HG03196 (cell line): ENCODE results near the gene SLC35E3.
"Not testable (repeated sequence)": the region's sequence is repeated elsewhere in the genome, so short reads cannot be mapped to it uniquely, and the experiment has no call there.

Experiments
- ATAC-seq: cut with Tn5 transposase; IDR thresholded peaks from one replicate; pipeline ENCODE4 v1.9.1; 2021; ENCODE audit not compliant: unreplicated experiment

Gene SLC35E3

DNA sequence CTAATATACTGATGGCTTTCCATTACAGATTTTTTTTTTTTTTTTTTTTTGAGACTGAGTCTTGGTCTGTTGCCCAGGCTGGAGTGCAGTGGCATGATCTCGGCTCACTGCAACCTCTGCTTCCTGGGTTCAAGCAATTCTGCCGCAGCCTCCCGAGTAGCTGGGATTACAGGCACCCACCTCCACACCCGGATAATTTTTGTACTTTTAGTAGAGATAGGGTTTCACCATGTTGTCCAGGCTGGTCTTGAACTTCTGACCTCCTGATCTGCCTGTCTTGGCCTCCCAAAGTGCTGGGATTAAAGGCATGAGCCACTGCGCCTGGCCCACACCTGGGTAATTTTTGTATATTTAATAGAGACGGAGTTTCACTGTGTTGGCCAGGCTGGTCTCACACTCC lies 65.6 kb downstream of the SLC35E3 start:
- not testable (repeated sequence) for ATAC-seq

DNA sequence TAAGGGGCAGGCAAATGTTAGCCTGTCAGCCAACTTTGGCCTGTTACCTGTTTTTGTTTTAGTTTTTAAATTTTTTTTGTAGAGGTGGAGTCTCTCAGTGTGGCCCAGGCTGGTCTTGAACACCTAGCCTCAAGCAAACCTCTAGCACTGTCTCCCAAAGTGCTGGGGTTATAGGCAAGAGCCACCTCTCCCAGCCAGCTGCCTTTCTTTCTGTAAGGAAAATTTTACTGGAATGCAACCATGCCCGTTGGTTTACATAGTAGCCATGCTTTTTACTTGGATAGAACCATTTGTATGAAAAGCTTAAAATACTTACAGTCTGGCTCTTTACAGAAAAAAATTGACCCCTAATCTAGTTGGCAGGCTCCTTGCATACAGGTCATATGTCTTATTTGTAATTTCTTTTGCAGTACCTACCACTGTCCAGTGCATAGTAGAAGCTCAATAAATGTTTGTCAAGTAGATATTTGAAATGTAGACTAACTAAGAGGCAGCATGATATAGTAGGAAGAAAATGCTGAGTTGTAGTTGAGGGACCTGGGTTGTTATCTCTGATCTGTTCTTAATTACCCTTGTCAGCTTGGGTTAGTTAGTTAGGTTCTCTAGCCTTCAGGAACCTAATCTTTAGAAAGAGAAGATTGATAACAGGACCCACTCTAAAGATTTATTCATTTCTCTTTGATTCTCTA lies 66.7 kb downstream of the SLC35E3 start:
- no peak for ATAC-seq

DNA sequence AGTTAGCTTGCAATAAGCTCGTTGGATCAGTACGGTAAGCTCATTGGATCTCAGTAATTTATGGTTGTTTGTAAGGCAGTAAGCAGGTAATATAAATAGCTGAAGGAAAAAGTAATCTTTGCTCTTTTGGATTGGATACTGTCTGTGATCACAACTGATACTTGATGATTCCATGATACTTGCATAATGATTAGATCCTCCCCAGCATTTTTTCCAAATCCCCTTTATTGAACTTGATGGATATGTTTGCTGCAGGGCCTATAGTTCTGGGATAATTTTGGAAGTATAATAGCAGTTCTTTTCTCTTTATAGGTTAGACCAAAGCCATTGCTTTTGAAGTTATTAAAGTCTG lies 67.2 kb downstream of the SLC35E3 start:
- ATAC-seq, result no peak

DNA sequence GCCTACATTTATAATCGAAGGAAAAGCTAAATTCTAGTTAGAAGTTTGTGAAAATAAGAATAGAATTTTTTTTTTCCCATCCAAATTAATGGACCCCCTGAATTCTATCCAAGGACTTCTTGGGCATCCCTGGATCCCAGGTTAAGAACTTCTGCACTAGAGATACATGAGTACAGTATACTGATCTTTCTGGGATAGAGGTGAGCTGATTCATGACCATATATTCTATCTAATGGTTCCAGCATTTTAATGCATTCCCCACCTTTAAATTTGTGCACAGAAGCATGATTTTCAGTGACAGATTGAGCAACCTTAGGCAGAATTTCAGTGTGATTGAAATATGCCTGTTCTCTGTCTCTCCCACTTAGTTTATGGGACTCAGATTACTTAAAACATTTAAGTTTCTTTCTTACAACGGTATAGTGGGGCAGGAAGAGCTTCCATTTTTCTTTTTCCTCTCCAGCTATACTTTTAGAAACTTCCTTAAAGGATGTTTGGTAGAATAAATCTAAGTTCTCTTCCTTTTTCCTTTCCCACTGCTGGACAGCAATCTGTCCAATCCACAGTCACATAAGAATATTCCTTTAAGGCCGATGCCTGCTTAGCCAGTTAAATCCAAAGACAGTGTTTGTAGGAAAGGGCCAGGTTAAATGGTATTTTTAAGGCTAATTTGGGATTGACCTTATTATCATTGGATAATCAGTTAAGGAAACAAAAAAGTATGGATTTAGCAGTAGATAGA lies 68.7 kb downstream of the SLC35E3 start:
- no peak for ATAC-seq

GRCh38 chr12:68815232-68815927 lies 69.4 kb downstream of the SLC35E3 start:
- ATAC-seq, result no peak

DNA sequence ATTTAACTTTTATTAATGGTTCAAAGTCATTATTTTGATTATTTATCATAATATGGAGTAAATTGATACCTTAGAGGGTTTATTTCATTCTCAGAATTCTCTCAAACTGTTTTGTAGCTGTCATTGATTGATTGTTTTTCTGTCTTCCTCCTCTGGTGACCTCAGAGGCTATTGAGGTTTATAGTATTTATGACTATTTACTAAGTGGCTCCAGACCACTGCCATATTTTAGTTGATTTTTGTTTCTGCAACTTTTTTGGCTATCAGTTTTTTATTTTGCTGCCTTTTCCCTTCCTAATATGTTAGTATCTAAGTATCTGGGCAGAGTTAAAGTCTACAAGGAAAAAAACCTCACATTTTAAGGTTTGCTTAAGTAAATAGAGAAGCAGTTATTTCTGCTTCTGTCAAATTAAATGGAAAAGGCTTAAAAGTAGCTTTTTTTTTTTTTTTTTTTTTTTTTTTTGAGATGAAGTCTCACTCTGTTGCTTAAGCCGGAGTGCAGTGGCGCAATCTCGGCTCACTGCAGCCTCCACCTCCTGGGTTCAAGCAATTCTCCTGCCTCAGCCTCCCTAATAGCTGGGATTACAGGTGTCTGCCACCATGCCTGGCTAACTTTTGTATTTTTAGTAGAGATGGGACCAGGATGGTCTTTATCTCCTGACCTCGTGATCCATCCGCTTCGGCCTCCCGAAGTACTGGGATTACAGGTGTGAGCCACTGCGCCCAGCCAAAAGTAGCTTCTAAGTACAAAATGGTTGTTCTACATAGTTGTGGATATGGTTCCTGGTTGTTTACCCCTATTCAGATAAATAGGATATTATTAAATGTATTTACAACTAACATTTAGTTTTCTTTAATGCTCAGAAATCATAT lies 70.2 kb downstream of the SLC35E3 start:
- no peak for ATAC-seq

DNA sequence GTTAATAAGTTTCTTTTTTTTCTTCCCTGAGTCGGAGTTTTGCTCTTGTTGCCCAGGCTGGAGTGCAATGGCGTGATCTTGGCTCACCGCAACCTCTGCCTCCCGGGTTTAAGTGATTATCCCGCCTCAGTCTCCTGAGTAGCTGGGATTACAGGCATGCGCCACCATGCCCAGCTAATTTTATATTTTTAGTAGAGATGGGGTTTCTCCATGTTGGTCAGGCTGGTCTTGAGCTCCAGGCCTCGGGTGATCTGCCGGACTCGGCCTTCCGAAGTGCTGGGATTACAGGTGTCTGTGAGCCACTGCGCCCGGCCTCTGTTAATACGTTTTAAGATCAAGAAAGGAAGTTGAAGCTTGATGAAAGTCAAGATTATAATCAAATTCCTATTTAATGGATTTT lies 73.5 kb downstream of the SLC35E3 start:
- ATAC-seq, result not testable (repeated sequence)

DNA sequence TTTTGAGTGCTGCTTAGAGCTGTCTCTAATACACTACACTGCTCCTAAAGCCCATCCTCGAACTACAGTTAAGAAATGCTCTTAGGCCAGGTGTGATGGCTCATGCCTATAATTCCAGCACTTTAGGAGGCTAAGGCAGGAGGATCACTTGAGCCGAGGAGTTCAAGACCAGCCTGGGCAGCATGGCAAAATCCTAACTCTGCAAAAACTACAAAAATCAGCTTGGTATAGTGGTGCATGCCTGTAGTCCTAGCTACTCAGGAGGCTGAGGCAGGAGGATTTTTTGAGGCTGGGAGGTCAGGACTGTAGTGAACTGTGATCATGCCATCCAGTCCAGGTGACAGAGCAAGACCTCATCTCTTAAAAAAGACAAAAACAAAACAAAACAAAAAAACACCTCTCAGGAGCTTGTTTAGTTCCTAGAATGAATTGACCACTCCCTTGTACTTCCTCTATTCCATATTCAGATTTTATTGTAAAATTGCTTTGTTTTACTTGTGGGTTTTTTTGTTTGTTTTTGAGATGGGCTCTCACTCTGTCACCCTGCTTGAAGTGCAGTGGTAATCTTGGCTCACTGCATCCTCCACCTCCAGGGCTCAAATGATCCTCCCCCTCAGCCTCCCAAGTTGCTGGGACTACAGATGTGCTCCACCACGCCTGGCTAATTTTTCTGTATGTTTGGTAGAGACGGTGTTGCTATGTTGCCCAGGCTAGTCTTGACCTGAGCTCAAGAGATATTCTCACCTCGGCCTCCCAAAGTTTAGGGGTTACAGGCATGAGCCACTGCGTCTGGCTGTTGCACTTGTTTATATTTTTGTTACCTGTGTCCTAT lies 75.6 kb downstream of the SLC35E3 start:
- ATAC-seq, result no peak

GRCh38 chr12:68823696-68824095 lies 77.7 kb downstream of the SLC35E3 start:
- no peak for ATAC-seq

- no peak for ATAC-seq
These were observed 78.2 kb downstream of the SLC35E3 start for GRCh38 chr12:68824131-68824530.

- ATAC-seq, result no peak
These were observed 78.7 kb downstream of the SLC35E3 start for GRCh38 chr12:68824597-68825250.

- ATAC-seq, result no peak
These were observed 79.7 kb downstream of the SLC35E3 start for GRCh38 chr12:68825569-68826217.

DNA sequence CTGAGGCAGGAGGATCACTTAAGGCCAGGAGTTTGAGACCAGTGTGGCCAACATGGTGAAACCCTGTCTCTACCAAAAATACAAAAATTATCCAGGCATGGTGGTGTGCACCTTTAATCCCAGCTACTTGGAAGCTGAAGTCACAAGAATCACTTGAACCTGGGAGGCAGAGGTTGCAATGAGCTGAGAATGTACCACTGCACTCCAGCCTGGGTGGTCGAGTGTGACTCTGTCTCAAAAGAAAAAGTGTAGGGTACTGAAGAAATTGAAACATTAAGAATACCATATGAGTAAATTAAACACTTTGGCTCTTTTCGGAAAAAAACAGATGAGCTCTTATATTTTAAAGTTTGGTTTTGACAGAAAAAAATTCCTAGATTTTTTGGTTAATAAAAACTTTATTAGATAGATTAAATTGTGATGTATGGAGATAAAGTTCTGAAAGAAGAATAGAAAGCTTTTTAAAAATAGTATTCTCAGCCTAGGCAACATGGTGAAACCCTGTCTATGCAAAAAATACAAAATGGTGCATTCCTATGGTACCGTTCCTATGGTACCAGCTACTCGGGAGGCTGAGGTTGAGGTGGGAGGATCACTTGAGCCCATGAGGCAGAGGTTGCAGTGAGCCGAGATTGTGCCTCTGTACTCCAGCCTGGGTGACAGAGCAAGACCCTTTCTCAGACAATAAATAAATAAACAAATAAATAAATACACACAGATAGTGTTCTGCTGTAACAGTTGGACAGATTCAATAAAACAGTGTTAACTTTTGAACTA lies 82.1 kb downstream of the SLC35E3 start:
- ATAC-seq, result no peak

- no peak for ATAC-seq
These were observed 82.7 kb downstream of the SLC35E3 start for GRCh38 chr12:68828672-68829068.
